ENCODE measurements around the gene MMP10. TPM values are rescaled to one million over a fixed set of nuclear protein-coding genes. Genes with fewer than 3 reads are reported as not detected.
A peak's percentile ranks its signal among the peaks of the same experiment; 100 is the strongest.

Gene MMP10
- not detected for total RNA-seq
- long read RNA-seq = 0 reads

DNA sequence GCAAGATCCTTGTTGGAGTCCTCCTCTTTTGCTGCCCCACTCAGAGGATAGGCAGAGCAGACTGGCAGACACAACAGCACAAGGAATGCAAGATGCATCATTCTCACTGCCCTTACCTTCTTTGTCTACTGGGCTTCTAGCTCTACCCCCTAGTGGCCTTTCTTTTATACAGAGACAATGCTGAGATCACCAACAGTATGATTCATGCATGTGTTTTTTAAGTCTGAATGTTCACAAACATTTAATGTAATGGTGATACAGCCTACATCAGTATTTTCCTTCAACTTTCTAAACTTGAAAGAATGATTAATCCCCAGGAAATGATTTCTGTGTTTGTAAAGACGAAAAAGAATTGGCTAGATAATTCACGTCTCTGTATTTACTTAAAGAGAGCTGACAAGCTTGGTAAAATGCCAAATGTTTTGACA is at the start of gene MMP10:
TSS of gene MMP10 (minus strand) at position 138 of the 428 bp plus-strand sequence. CDS start at position 101, 37 bp downstream.
- ATAC-seq (no peak), DNase-seq (no peak)
- intact Hi-C loops (cut with micrococcal nuclease) = no loop called here

DNA sequence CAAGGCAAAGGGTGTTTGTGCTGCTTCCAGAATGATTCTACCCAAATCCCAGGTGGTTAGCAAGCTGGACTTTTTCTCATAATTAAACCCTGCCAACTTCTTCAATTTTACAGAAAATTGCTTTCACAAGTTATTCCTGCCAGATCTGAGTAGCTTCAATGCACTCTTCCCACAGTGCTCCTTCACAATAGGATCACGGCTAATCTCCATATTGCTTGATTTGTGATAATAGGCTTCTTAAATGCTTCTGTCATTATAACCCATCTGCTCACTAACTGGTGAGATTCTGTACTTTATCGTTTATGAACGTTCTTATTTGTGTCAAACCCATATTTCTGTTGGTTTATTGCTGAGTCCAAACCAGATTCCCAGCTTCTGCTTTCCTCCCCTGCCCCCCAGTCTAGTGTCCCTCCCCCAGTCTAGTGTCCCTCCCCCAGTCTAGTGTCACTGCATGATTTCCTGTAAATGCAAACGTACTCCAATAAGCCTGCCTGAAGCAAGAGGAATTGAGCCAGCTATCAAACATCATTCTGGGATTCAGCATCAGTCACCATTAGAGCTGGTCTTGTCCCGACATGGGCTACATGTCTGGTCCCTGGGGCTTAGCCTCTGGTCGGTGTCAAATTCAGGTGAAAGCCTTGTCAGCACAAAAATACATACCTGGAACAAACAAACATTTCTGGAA is 49.0 kb upstream of the MMP10 start:
- intact Hi-C loops (cut with micrococcal nuclease) = no loop called here
- DNase-seq (no peak), ATAC-seq (no peak)

DNA sequence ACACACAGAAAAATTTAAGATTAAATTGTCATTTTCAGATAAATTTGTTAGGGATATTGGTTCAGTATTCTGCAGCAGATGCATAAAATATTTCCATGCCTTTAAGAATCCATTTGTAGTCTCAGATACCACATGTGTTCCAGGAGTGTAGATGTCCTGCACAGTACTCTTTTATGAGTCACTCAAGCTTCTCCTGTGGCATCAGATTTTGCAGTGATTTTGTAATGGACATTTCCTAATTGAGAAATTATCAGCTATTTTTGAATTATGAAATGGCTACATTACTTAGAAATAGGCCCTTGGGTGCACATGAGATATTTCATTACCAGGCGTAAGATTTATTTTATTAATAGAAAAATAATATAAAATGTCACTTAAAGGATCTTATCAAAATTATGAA is 44.1 kb upstream of the MMP10 start:
- intact Hi-C loops (cut with micrococcal nuclease) = no loop called here
- ATAC-seq (no peak), DNase-seq (no peak)

DNA sequence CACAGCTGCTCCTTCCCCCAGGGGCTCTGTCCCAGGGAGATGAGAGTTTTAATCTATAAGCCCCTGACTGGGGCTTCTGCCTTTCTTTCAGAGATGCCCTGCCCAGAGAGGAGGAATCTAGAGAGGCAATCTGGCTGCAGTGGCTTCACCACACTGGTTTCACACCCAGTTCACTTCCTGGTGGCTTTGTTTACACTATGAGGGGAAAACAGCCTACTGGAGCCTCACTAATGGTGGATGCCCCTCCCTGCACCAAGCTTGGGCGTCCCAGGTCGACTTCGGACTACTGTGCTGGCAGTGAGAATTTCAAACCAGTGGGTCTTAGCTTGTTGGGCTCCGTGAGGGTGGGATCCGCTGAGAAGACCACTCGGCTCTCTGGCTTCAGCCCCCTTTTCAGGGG is 39.1 kb upstream of the MMP10 start:
- intact Hi-C loops (cut with micrococcal nuclease) = no loop called here
- DNase-seq (no peak), ATAC-seq (no peak)

DNA sequence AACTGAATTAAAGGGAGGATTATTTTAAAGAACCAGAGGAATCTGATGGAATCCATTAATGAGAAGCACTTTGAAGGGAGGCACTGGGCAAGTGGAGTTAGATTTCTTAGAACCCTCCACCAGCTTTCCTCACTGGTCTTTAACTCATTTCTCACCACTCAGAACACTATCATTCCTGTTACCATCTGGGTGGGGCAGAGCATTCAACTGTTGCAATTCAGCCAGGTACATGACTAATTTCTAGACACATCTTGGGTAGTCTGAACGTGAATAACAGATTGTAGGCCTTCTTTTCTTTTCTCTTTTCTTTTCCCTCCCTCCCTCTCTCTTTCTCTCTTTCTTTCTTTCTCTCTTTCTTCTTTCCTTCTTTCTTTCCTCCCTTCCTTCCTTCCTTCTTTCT is 33.1 kb upstream of the MMP10 start:
- ATAC-seq (no peak), DNase-seq (no peak)
- intact Hi-C loops (cut with micrococcal nuclease) = no loop called here

DNA sequence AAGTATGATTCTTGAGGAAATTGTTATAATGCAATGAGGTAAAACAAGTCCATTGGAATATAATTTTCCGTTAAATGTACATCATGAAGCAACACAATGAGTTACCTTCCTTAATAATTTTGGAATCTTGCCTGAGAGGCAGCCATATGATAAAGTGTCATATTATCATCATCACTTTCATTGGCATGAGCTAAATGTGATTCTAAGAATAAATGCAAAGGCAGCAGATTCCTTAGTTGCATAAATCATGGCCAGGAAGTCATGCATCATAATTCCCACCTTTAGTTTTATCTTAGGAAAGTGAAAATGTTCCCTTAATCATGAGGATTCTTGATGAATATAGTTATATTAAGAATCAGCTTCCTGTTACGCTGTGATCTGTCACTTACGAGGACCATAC is 31.8 kb upstream of the MMP10 start:
- intact Hi-C loops (cut with micrococcal nuclease) = no loop called here
- DNase-seq = no peak
- no peak for ATAC-seq

DNA sequence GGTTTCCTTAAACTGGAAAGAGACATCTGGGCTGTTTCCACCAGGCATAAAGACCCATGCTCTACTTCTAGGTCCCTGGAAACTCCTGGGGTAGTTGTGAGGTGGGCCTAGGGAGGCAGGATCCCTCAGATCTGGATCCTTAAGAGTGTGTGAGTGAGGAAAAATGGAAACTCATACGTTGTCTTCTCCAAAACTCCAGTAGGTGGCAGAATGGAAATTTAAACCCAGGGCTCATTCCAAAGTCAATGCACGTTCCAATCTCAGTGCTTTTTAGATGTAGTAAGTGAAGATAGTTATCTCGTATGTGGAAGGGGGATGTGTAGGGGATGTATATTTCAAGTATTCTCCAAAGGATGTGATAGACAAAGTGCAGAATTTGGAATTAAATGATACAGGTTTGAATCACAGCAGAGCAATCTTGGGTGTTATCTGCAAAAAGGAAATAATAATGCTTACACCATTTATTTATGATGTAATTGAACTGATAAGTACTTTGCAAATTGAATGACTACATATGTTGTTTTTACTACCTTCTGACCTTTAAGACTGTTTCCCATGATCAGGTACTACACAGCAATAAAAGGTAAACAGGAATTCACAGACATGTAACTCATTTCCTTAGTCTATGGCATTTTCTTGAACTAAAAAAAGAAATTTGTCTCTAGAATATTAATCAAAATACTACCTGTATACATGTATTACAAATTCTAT is 30.7 kb upstream of the MMP10 start:
- intact Hi-C loops (cut with micrococcal nuclease) = no loop called here
- ATAC-seq (no peak), DNase-seq (no peak)

DNA sequence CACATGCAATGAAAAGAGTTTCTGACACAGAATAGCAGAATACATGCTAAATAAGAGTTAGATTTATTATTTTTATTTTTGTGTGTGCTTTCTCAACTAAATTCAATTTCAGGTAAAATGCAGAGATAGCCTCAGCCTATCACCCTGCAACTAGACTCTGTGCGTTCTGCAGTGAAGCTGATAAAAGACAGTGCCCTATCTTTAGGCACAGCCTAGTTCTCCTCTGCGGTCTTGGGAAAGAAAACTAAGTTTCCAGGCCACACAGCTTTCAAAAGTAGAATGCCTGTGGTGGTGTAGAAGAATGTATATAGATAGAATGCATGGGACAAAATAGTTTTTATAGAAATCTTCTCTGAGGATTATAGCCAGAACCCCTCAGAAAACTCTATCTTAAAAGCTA is 29.5 kb upstream of the MMP10 start:
- intact Hi-C loops (cut with micrococcal nuclease) = no loop called here
- DNase-seq (no peak), ATAC-seq (no peak)

DNA sequence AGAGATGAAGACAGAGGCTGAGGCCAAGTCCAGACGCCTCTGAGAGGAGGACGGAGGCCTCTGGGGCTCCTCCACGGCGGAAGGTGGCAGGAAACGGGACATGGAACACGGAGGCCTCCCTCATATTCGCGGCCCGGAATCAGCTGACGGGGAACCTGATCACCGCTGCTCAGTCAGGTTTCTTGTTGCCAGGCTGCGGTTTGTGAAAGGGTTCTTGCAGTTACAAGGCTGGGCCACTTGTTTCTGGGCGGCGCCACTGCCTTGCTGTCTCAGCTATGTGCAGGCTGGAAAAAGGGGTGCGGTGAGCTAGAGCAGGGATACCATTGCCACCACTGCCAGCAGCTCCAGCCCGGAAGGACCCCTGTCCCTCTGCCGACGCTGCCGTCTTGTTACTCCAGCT is 27.5 kb upstream of the MMP10 start:
- ATAC-seq (no peak), DNase-seq (no peak)
- intact Hi-C loops (cut with micrococcal nuclease) = no loop called here

DNA sequence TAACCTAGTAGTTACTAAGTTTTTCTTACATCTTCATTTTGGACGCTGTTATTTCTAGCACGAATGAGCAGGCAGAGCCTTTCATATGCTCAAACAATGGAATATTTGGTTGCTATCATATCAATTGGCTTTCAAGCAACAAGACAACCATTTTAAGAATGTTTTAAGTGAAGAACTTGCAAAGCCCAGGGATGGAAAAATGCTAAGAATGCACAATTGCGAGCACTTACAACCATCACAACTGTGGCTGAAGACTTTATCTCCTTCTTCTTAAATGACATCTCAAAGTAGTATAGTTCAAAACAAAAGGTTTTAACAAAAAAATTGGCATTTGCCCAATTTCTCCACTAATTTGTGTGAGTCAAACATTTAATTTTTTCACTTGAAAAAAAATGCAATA is 25.9 kb upstream of the MMP10 start:
- ATAC-seq (no peak), DNase-seq (no peak)
- intact Hi-C loops (cut with micrococcal nuclease) = no loop called here

DNA sequence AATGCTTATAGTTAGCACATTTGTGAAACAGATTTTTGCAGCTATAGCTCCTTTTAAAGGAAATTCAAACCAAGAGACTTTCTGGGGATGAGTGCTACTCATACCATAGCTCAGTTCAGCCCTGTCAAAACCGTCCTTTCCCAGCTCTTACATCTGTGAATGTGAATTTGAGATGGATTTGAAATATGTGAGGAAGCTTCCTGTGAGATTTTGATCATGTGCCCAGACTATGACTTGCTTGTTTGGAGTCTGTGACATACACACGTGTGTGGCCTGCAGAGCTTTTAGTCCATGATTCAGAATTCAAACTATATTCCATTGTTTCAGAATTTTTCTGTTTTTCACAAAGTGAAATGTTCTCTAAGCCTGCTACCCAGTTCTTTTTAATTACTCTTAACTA is 21.9 kb upstream of the MMP10 start:
- ATAC-seq = no peak
- no peak for DNase-seq
- intact Hi-C loops (cut with micrococcal nuclease) = no loop called here

DNA sequence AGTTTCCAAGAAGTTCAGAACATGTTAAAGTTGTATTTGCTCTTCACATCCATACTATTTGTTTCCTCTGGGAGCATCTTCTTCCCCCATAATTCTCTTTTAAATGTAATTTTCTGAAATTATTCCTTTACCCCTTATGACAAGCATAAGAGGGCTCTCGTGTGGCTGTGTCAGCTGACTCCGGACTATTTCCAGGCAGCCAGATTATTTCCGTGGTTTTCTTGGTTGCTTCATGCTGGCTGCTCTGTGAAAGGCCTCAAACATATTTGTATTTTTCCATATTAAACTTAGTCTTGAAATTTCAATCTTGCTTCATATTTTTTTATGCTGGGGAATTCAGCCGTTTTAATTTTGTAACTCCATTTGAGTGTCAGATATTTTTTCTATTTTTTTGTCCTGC is 20.3 kb upstream of the MMP10 start:
- intact Hi-C loops (cut with micrococcal nuclease) = no loop called here
- no peak for DNase-seq
- ATAC-seq = no peak

DNA sequence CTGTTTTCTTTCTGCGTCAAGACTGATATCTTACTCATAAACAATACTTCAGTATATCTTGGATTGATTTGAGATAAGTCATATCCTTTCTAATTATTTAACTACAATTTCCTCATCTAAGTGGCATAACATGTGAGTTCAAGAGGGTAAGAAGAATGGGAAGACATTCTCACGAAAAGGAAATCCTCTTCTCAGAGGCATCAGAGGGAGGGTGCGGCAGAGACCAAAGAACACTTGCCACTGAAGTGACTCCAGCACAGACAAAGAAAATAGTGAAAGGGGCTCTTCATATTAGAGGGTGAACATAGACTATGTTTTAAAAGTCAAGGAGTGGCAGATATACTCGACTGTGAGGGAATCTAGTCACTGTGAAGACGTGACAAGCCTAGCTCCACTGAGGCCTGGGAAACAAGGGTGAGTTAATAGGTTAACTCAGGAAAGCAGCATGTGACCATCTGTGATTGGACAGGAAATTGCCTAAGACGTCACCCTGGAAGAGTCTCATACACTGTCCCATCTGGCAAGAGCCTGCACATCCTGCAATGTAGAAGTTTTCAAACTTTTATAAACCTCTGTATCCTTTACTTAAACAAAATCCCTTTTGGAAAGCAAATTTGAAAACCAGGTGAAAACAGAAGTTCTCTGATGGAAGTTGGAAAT is 19.4 kb upstream of the MMP10 start:
- no peak for DNase-seq
- intact Hi-C loops (cut with micrococcal nuclease) = no loop called here
- peak; percentile 46 for ATAC-seq

DNA sequence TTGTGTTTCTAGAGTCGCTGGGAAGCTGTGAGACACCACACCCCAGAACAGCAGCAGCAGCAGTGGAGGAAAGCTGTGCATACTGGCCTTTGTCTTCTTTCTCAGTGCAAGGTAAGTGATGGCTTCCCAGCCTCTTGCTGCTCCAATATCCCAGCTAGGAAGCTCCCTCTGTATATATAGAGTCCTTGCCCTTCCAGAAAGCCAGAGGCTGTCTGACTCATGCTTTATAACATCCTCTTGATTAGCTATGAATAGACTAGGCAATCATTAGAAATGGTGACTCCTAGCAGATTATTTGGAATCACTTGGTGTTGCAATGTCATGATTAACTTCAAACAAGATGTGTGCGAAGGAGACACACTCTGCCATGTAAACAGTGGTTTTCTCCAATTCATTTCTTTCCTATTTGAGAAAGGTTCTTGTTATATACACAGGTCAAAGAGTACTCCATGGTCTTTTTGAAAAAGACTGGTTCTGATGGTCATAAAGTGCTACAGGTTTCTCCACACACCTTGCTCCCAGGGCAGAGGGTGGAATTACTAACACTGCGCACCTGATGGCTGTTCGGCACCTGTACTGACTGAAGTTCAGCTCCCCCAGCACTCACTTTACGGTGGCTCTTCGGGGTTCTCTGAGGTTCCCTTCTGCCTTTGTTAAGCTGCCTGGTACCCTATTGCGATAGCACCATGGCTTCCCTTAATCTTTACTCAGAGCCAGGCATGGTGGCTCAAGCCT is 17.8 kb upstream of the MMP10 start, which contains the start of gene MMP1:
TSS of gene MMP1 (minus strand) at position 149 of the 735 bp plus-strand sequence. CDS start at position 81, 68 bp downstream.
- no peak for ATAC-seq
- DNase-seq = no peak
- intact Hi-C loops (cut with micrococcal nuclease) = no loop called here

DNA sequence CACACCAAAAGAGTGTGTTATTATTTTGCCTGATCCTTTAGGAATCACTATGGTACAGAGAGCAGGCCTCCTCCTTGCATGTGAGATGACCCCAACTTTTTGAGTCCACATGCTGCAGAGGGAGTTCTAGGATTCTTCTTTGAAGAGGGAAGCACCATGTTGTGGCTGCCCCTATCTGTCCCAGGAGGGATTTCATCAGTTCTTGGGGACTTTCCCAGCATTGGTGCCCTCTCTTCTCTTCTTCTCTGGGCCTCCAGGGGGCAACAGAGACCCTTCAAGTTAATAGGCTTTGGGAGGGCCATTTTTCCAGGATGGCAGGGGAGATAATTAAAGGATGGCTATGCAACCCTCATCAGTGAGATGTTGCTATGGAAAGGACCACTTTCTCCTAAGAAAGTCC is 14.0 kb upstream of the MMP10 start:
- no peak for DNase-seq
- intact Hi-C loops (cut with micrococcal nuclease) = no loop called here
- ATAC-seq = no peak

DNA sequence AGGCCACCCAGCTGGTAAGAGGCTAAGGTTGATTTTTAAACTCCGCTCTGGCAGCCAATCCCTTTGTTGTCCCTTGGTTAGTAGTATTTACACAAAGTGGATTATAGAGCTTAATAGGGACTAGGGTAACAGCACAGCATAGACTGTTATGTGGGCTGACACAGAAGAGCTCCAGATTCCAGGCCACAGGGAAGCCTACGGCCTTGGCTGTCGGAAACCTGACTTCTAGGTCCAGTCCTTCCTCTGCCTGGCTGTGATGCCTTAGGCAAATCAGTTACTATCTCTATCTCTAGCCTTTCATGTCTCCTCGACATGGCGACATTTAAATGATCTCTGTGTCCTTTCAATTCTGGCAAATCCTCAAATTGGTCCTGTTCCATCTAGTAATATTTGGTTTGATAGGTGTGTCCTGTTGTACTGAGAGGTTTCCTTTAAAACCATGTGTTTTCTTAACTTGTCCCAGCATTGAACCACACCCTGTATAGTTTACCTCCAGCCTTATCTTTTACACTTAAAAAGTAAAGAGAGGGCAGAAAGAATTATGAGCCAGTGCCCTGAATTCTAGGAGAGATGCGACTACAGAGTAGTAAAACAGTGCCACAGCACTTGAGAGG is 13.4 kb upstream of the MMP10 start:
- intact Hi-C loops (cut with micrococcal nuclease) = no loop called here
- DNase-seq (no peak), ATAC-seq (peak; percentile 27)

DNA sequence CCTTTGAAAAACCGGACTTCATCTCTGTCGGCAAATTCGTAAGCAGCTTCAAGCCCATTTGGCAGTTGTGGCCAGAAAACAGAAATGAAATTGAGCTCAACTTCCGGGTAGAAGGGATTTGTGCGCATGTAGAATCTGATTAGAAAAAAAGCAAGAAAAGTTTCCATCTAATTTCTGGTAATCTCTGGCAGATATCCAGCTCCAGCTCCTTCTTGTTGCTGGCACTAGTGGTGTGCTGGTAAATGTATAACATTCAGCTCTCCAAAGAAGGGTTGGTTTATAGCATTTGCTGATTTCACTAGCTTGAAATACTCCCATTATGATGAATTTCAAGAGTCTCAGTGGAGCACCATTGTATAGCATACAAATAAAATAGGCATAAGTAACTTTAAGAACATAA is 12.2 kb upstream of the MMP10 start:
- intact Hi-C loops (cut with micrococcal nuclease) = no loop called here
- ATAC-seq = no peak

DNA sequence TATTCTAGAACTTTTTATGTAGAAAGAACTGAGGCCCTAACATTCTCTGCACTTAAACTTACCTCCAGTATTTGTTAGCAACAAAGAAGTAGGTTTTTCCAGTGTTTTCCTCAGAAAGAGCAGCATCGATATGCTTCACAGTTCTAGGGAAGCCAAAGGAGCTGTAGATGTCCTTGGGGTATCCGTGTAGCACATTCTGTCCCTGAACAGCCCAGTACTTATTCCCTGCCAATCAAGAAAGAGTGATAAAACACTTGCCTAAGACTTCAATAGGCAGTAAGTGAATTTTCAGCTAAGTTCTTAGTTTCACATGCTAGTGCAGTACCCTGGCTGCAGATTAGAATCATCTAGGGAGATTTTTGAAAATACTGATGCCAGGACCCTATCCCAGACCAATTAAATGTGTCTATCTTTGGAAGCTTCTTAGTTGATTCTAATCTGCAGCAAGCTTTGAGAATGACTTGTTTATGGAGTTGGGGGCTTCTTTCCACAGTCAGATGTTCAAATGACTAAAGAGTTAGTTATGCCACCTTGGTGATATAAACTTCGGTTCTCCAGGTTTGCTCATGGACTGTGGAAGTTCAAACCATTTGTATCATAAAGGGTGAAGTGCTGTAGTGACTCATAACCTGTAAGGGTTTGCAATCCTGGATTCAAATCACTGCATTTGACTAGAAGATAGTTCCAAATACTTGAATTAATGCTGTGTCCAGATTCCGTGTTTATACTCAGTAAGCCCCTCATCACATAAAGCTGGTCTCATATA is 11.0 kb upstream of the MMP10 start:
- intact Hi-C loops (cut with micrococcal nuclease) = no loop called here
- DNase-seq (no peak), ATAC-seq (no peak)

More for the DNA sequence above, 12.2 kb upstream of the MMP10 start:
- no peak for DNase-seq
